ENCODE data around the gene GRID2IP.
"Not testable (repeated sequence)": the region's sequence is repeated elsewhere in the genome, so short reads cannot be mapped to it uniquely, and the experiment has no call there.

GRID2IP gene

GRCh38 chr7:6458676-6459075, 92.6 kb downstream of the GRID2IP start:
- in situ Hi-C loops (cut with HindIII; ENCODE audit: low sequenced_read_pairs) = not testable (repeated sequence)

DNA sequence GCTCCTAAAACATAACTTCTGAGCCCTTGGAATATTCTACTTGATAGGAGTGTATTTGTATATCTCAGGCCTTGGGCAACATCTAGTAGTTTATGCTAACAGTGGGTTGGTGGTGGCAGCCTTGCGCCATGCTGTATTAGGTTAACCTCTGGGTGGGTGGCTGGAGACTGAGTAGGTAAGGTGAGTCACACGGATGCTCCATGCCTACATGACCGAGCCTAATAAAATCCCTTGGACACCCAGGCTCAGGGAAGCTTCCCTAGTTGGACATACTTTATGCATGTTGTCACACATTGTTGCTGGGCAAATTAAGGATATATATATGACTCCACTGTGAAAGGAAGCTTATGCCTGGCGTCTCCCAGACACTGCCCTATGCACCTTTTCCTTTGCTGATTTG, 97.5 kb downstream of the GRID2IP start:
- in situ Hi-C loops (cut with HindIII; ENCODE audit: low sequenced_read_pairs) = no loop called here

- in situ Hi-C loops (cut with HindIII; ENCODE audit: low sequenced_read_pairs) = no loop called here
Observed at GRCh38 chr7:6451224-6451705, 100.0 kb downstream of the GRID2IP start.

- in situ Hi-C loops (cut with HindIII; ENCODE audit: low sequenced_read_pairs) = not testable (repeated sequence)
Observed at GRCh38 chr7:6450591-6450990, 100.7 kb downstream of the GRID2IP start.

GRCh38 chr7:6449884-6450283, 101.4 kb downstream of the GRID2IP start:
- in situ Hi-C loops (cut with HindIII; ENCODE audit: low sequenced_read_pairs) = not testable (repeated sequence)

- in situ Hi-C loops (cut with HindIII; ENCODE audit: low sequenced_read_pairs) = no loop called here
Observed at GRCh38 chr7:6448943-6449543, 102.2 kb downstream of the GRID2IP start.

DNA sequence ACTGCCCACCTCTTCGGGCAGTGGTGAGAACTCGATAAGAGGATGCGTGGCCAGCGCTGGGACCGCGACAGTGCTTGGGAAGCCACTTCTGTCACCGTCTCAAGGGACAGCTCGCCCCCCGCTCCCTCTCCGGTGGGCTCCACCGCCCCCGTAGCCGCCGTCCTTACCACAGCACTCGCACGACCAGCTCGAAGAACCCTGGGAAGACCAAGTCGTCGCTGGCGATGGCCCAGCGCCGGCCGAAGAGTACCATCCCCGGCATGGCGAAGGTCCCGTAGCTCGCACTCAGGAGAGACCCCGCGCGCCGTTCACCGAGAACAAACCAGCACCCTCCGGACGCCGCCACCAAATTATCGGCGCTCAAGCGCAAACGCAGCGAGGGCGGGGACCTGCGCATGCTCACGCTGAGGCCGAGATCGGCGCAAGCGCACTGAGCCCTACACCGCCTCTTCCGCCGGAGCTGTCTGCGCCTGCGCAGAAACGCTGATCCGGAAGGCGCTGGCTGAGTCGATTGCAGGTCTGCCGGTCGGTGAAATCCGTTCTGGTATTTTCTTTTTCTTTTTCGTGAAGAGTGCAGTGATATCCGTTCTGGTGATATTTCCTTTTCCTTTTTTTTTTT, 103.6 kb downstream of the GRID2IP start, which contains the start of gene DAGLB:
Gene DAGLB (minus strand): TSS at position 374 of the 619 bp plus-strand sequence. CDS start 112 bp downstream, at position 262.
- in situ Hi-C loops (cut with HindIII; ENCODE audit: low sequenced_read_pairs) = no loop called here

Data from endothelial cell of hepatic sinusoid (primary cell).